Sigmoid colon (tissue), 4 donors: ENCODE measurements around the gene CACNA1A.

ENCODE experiments used
- CTCF ChIP-seq, 4 experiments: fragments of 450-650 bp in 3 of 4; fragments of 200-600 bp in 1 of 4; IDR thresholded peaks; one replicate each; pipeline ENCODE4 v1.5.1; 2016 to 2019; ENCODE audit warnings: antibody characterized with exemption in 4 of 4, mild to moderate bottlenecking in 3 of 4, moderate library complexity in 2 of 4
- EP300 ChIP-seq, 4 donors: sonication (generic); formaldehyde crosslinking; IDR thresholded peaks; one replicate each; pipeline ENCODE4 v1.6.1; 2017; ENCODE audit warnings: antibody characterized with exemption in 4 of 4

DNA sequence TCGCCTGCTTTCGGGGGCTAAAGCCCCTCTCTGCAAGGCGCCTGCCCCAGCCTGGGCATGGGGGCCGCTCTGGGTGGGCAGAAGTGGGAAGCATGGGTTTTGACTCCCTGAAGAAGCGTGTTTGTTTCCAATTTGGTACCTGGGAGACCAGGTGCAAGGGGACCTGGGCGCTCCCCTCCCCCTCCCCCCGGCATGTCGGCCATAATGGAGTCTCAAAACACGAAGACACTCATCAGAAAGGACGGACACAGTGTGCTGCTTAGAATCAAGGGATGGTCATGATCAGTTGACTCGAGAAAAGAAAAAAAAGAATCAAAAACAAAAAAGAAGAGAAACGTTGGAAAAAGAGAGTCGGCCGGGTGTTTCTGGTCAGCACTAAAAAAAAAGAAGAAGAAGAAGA, 279.3 kb downstream of the CACNA1A start:
- TF ChIP-seq CTCF (IDR thresholded peaks at IDR 0.05): no peak
- no peak for TF ChIP-seq EP300 (IDR thresholded peaks at IDR 0.05)
